Measurements from ENCODE around the gene ANKRD40. TPM values are rescaled to one million over a fixed set of nuclear protein-coding genes. Genes with fewer than 3 reads are reported as not detected.

The ANKRD40 gene
- total and polyA plus RNA-seq, 10 of the 15 experiments (the other 5 are each of a cell fraction or from before 2014, with no cell fraction given), result 5.9 to 21.7 (median 14.8) TPM

DNA sequence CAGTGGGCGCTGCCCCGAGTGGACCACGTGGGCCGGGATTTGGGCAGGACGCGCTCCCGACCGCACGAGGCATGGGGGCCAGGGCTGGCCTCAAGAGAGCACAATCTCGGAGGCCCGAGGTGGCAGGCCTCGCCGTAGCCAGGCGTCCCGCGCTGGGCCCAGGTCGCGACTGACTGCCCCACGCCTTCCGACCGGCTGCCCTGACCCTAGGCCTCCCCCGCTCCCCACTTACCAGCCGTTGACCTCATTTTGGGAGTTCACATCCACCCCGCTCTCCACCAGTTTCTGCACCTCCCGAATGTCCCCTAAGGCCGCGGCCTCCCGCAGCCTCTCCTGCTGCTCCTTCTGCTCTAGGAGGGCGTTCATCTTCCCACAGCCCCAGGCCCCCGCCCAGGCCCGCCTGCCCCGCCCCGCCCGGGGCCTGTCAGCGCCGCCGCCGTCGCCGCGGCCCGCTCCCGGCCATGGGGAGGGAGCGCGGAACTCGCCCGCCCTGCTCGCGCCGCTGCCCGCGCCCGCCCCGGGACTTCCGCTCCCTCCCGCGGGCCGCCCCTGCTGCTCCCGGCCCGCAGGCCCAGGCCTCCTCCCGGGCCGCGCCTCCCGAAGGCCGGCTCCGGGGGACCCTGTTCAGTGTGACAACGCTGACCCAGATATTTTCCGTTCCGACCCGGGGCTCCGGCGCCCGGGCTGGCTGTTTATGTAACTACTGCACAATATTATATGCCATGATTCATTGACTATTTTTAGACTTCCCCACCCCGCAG, at the start of gene ANKRD40 (continued):
- TF ChIP-seq, protein P1, sequence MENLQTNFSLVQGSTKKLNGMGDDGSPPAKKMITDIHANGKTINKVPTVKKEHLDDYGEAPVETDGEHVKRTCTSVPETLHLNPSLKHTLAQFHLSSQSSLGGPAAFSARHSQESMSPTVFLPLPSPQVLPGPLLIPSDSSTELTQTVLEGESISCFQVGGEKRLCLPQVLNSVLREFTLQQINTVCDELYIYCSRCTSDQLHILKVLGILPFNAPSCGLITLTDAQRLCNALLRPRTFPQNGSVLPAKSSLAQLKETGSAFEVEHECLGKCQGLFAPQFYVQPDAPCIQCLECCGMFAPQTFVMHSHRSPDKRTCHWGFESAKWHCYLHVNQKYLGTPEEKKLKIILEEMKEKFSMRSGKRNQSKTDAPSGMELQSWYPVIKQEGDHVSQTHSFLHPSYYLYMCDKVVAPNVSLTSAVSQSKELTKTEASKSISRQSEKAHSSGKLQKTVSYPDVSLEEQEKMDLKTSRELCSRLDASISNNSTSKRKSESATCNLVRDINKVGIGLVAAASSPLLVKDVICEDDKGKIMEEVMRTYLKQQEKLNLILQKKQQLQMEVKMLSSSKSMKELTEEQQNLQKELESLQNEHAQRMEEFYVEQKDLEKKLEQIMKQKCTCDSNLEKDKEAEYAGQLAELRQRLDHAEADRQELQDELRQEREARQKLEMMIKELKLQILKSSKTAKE (IDR thresholded peaks at IDR 0.05; ENCODE audit: low read depth, poor library complexity, severe bottlenecking), result no peak
- TF ChIP-seq DPF2 (IDR thresholded peaks at IDR 0.05) (peak; percentile 59; the same call in 1 of the 2 replicates), MXI1 (IDR thresholded peaks at IDR 0.05; ENCODE audit: low read depth, low read length) (peak; percentile 77; the same call in 1 of the 2 replicates), POU2F2 (IDR thresholded peaks at IDR 0.05; ENCODE audit: borderline replicate concordance, low read depth, low read length) (peak; percentile 78; the same call in 1 of the 3 replicates), ESRRA (IDR thresholded peaks at IDR 0.05; ENCODE audit: low read length) (no peak; the same call in 1 of the 2 replicates), JUND (IDR thresholded peaks at IDR 0.05; ENCODE audit: low read depth, low read length) (0 out of 2 replicates have a peak, but pooled peaks have one; percentile 53), KDM1A (IDR thresholded peaks at IDR 0.05; ENCODE audit: borderline replicate concordance) (no peak), ZBTB33 (IDR thresholded peaks at IDR 0.05) (no peak), RBBP5 (conservative IDR thresholded peaks at IDR 0.05) (0 out of 2 replicates have a peak, but pooled peaks have one; percentile 69), MYC (IDR thresholded peaks at IDR 0.05; ENCODE audit: insufficient read depth, insufficient read length, insufficient replicate concordance, low read length, severe bottlenecking) (peak; percentile 45), ZSCAN29 (IDR thresholded peaks at IDR 0.05) (peak; percentile 69; the same call in 1 of the 2 replicates), CBX5 (IDR thresholded peaks at IDR 0.05; ENCODE audit: low read depth) (peak; percentile 66; the same call in 1 of the 2 replicates), EP300 (IDR thresholded peaks at IDR 0.05; ENCODE audit: borderline replicate concordance in 1 of 2, control insufficient read depth in 1 of 2, low read depth in 2 of 2, low read length in 2 of 2) (0 out of 4 replicates have a peak, but pooled peaks of 1 of the 2 experiments have one; percentile 9), HDGF (IDR thresholded peaks at IDR 0.05) (peak; percentile 68; the same call in 1 of the 2 replicates), SP1 (IDR thresholded peaks at IDR 0.05; ENCODE audit: low read depth, low read length) (peak; percentile 42), PAX8 (IDR thresholded peaks at IDR 0.05) (no peak), POLR2AphosphoS5 (IDR thresholded peaks at IDR 0.05; ENCODE audit: low read length) (peak; percentile 69; the same call in 1 of the 2 replicates), ETV6 (conservative IDR thresholded peaks at IDR 0.05 in 1 of 2, IDR thresholded peaks at IDR 0.05 in 1 of 2; ENCODE audit: borderline replicate concordance in 1 of 2, low read depth in 1 of 2) (peak in 1 of 2 experiments; percentile 61; a peak in 1 of 4 replicates), GABPA (IDR thresholded peaks at IDR 0.05; ENCODE audit: low read depth) (peak; percentile 88), SIX5 (IDR thresholded peaks at IDR 0.05; ENCODE audit: low read depth, low read length, severe bottlenecking) (peak; percentile 74), ZNF24 (IDR thresholded peaks at IDR 0.05) (peak; percentile 80)
- TF ChIP-seq, protein P2, sequence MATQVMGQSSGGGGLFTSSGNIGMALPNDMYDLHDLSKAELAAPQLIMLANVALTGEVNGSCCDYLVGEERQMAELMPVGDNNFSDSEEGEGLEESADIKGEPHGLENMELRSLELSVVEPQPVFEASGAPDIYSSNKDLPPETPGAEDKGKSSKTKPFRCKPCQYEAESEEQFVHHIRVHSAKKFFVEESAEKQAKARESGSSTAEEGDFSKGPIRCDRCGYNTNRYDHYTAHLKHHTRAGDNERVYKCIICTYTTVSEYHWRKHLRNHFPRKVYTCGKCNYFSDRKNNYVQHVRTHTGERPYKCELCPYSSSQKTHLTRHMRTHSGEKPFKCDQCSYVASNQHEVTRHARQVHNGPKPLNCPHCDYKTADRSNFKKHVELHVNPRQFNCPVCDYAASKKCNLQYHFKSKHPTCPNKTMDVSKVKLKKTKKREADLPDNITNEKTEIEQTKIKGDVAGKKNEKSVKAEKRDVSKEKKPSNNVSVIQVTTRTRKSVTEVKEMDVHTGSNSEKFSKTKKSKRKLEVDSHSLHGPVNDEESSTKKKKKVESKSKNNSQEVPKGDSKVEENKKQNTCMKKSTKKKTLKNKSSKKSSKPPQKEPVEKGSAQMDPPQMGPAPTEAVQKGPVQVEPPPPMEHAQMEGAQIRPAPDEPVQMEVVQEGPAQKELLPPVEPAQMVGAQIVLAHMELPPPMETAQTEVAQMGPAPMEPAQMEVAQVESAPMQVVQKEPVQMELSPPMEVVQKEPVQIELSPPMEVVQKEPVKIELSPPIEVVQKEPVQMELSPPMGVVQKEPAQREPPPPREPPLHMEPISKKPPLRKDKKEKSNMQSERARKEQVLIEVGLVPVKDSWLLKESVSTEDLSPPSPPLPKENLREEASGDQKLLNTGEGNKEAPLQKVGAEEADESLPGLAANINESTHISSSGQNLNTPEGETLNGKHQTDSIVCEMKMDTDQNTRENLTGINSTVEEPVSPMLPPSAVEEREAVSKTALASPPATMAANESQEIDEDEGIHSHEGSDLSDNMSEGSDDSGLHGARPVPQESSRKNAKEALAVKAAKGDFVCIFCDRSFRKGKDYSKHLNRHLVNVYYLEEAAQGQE (IDR thresholded peaks at IDR 0.05; ENCODE audit: low read depth, low read length), result no peak
